ENCODE data around the gene NCAM2.

Gene NCAM2

GRCh38 chr21:21151231-21151630 is 153.0 kb downstream of the NCAM2 start:
- H3K27me3 Mint-ChIP-seq (ENCODE audit: low read depth, poor library complexity) = no peaks in the 10 kb centered on the region
- H3K9me3 Mint-ChIP-seq = no peaks in the 10 kb centered on the region
- H3K4me3 Mint-ChIP-seq = no peak overlapping the region
- no peaks in the 10 kb centered on the region for H3K4me1 Mint-ChIP-seq
- H3K27ac Mint-ChIP-seq = no peak overlapping the region
- DNase-seq = no peak
- TF ChIP-seq CTCF (IDR thresholded peaks at IDR 0.05) = no peak
- H3K36me3 Mint-ChIP-seq (ENCODE audit: low read depth) = no peaks in the 10 kb centered on the region

DNA sequence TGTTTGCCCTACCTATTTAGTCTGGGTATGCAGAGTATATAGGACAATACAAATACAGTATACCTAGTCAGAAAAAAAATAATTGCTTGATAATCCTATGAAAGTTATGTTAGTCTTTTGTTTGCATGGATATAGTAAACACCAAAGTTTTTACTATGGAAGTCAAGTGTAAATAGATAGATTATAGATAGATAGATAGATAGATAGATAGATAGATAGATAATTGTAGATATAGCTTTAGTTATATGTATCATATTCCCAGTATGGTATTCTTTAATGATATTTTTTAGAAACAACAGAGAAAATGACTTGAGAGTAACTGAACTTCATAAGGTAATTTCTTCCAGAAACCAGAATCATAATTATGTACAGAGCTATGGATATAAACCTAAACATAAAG is 158.2 kb downstream of the NCAM2 start:
- H3K4me1 Mint-ChIP-seq = no peaks in the 10 kb centered on the region
- DNase-seq = no peak
- H3K27me3 Mint-ChIP-seq (ENCODE audit: low read depth, poor library complexity) = no peaks in the 10 kb centered on the region
- no peak overlapping the region for H3K27ac Mint-ChIP-seq
- H3K36me3 Mint-ChIP-seq (ENCODE audit: low read depth) = no peaks in the 10 kb centered on the region
- no peaks in the 10 kb centered on the region for H3K9me3 Mint-ChIP-seq
- TF ChIP-seq CTCF (IDR thresholded peaks at IDR 0.05) = no peak
- H3K4me3 Mint-ChIP-seq = no peak overlapping the region

- DNase-seq = no peak
- Mint-ChIP-seq H3K4me3 (no peak overlapping the region), H3K4me1 (no peaks in the 10 kb centered on the region), H3K9me3 (no peaks in the 10 kb centered on the region), H3K27ac (no peak overlapping the region), H3K36me3 (ENCODE audit: low read depth) (no peaks in the 10 kb centered on the region), H3K27me3 (ENCODE audit: low read depth, poor library complexity) (no peaks in the 10 kb centered on the region)
- TF ChIP-seq CTCF (IDR thresholded peaks at IDR 0.05) = no peak
Observed at GRCh38 chr21:21156957-21157356, 158.7 kb downstream of the NCAM2 start.

DNA sequence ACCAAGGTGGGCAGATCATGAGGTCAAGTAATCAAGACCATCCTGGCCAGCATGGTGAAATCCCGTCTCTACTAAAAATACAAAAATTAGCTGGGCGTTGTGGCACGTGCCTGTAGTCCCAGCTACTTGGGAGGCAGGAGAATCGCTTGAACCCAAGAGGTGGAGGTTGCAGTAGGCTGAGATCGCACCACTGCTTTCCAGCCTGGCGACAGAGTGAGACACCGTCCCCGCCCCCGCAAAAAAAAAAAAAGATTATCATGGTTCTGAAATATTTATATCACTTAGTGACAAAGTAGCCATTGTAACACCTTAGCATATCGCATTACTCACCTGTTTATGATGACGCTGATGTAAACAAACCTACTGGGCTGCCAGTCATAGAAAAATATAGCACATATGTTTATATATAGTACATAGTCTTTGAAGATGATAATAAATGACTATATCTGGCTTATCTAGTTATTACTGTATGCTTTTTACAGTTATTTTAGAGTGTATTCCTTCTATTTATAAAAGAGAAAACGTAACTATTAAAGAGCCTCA is 160.2 kb downstream of the NCAM2 start:
- no peaks in the 10 kb centered on the region for H3K36me3 Mint-ChIP-seq (ENCODE audit: low read depth)
- no peak overlapping the region for H3K4me3 Mint-ChIP-seq
- H3K27me3 Mint-ChIP-seq (ENCODE audit: low read depth, poor library complexity) = no peaks in the 10 kb centered on the region
- H3K27ac Mint-ChIP-seq = no peak overlapping the region
- DNase-seq = no peak
- no peak for TF ChIP-seq CTCF (IDR thresholded peaks at IDR 0.05)
- no peaks in the 10 kb centered on the region for H3K4me1 Mint-ChIP-seq
- H3K9me3 Mint-ChIP-seq = no peaks in the 10 kb centered on the region

DNA sequence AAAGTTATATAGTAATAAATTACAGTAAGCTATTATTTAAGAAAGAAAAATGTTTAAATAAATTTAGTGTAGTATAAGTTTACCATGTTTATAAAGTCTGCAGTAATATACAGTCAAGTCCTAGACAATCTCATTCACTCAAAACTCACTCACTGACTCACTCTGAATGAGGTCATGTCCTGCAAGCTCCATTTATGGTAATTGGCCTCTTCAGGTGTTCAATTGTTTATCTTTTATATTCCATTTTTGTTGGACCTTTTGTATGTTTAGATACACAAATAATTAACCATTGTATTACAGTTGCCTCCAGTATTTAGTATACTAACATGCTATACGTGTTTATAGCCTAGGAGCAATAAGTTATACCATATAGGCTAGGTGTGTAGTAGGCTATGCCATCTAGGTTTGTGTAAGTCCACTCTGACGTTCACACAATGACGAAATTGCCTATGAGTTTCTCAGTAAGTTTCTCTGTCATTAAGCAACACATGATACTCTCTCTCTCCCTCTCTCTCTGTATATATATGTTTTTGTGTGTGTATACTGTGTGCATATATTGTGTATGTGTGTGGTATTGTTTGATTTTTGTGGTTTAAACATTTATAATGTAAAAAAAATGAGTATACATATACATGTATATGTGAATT is 161.2 kb downstream of the NCAM2 start:
- Mint-ChIP-seq H3K36me3 (ENCODE audit: low read depth) (no peaks in the 10 kb centered on the region), H3K27ac (no peak overlapping the region), H3K9me3 (no peaks in the 10 kb centered on the region), H3K27me3 (ENCODE audit: low read depth, poor library complexity) (no peaks in the 10 kb centered on the region), H3K4me3 (no peak overlapping the region), H3K4me1 (no peaks in the 10 kb centered on the region)
- DNase-seq = no peak
- no peak for TF ChIP-seq CTCF (IDR thresholded peaks at IDR 0.05)

DNA sequence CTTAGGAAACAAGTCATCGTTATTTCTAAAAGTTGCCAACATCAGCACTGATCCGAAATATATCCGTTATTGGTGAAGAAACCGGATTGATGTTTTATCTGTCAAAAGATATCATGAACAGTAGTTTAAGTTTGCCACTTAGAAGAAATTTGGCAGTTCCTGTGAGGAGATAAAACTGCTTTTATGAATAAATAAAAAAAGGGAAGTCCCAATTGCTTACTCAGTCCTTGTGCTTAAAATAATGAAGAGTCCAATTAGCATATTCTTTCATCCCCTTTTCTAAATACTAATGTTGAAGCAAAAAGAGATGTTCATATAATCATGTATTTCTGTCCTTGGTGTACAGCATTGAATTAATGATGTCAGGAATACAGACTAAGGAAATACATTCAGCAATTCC is 164.6 kb downstream of the NCAM2 start:
- Mint-ChIP-seq H3K4me3 (no peak overlapping the region), H3K4me1 (no peaks in the 10 kb centered on the region), H3K36me3 (ENCODE audit: low read depth) (no peaks in the 10 kb centered on the region), H3K27ac (no peak overlapping the region), H3K9me3 (peaks cover 4% of the 10 kb centered on the region), H3K27me3 (ENCODE audit: low read depth, poor library complexity) (no peaks in the 10 kb centered on the region)
- no peak for DNase-seq
- TF ChIP-seq CTCF (IDR thresholded peaks at IDR 0.05) = no peak
